ENCODE data around the gene ZWINT. TPM values are rescaled to one million over a fixed set of nuclear protein-coding genes. Genes with fewer than 3 reads are reported as not detected.

Gene ZWINT, protein sequence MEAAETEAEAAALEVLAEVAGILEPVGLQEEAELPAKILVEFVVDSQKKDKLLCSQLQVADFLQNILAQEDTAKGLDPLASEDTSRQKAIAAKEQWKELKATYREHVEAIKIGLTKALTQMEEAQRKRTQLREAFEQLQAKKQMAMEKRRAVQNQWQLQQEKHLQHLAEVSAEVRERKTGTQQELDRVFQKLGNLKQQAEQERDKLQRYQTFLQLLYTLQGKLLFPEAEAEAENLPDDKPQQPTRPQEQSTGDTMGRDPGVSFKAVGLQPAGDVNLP
- total RNA-seq = 10 to 100 TPM; 79.4 to 88.3 TPM

- Mint-ChIP-seq H3K36me3 (peaks cover 44 to 50% of the 10 kb centered on the region in 2 donors), H3K9me3 (no peaks in the 10 kb centered on the region), H3K27ac (peak within 1 kb of the TSS; percentile 98)
- ATAC-seq (peak; percentile 98), DNase-seq (ENCODE audit: low spot score in 2 of 2) (peak; percentile 88 to 96)
These were observed at the start of gene ZWINT for GRCh38 chr10:56360967-56361612. TSS of gene ZWINT (minus strand) at chr10:56361259. CDS start at chr10:56361236, 23 bp downstream.

GRCh38 chr10:56383806-56384205, 22.7 kb upstream of the ZWINT start:
- DNase-seq (ENCODE audit: low spot score in 2 of 2) (no peak), ATAC-seq (no peak)
- Mint-ChIP-seq H3K36me3 (peaks cover 0 to 4% of the 10 kb centered on the region in 2 donors), H3K27ac (no peak overlapping the region), H3K9me3 (peaks cover 4 to 12% of the 10 kb centered on the region in 2 donors)

GRCh38 chr10:56370217-56371113, 9.4 kb upstream of the ZWINT start:
- Mint-ChIP-seq H3K36me3 (peaks cover 0 to 6% of the 10 kb centered on the region in 2 donors), H3K27ac (no peak overlapping the region), H3K9me3 (peaks cover 5 to 13% of the 10 kb centered on the region in 2 donors)
- ATAC-seq (no peak), DNase-seq (ENCODE audit: low spot score in 2 of 2) (peak in 1 of 2 donors; percentile 26)

- ATAC-seq (no peak), DNase-seq (ENCODE audit: low spot score in 2 of 2) (no peak)
- no peaks in the 10 kb centered on the region for H3K9me3 Mint-ChIP-seq
- peaks cover 44 to 50% of the 10 kb centered on the region in 2 donors for H3K36me3 Mint-ChIP-seq
- H3K27ac Mint-ChIP-seq = peak overlapping the region; percentile 98
These were observed 484 bp downstream of the ZWINT start for GRCh38 chr10:56360583-56360966.

DNA sequence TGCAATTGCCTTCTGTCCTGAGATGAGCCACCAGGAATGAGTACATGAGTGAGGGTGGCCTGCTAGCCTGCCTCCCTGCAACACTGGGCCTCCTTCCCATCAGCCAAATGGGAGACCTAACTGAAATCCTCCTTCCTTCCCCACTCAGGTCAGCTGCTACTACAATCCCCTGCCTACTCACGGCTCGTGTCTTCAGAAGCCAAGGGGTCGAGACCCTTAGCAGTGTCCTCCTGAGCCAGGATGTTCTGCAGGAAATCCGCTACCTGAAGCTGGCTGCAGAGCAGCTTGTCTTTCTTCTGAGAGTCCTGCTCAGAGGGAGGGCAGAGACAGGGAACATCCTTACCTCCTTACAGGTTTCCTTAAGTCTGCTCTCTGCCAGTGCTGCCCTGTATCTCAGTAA, 1.2 kb downstream of the ZWINT start:
- Mint-ChIP-seq H3K36me3 (peaks cover 44 to 50% of the 10 kb centered on the region in 2 donors), H3K9me3 (no peaks in the 10 kb centered on the region), H3K27ac (peak overlapping the region; percentile 98)
- no peak for ATAC-seq
- DNase-seq (ENCODE audit: low spot score in 2 of 2) = no peak

DNA sequence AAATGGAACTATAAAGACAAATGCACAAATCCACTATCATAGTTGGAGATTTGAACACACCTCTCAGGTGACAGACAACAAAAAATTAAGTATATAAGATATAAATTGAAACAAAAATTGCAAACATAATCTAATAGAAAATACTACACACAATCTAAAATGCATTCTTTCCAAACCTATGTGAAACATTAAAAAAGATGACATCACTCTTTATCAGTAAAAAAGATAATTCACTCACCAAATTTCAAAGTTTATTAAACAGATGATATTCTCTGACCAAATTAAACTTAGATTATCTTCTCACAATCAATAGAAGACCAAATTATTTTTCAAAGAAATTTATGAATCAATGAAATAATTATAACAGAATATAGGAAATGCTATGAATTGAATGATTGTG, 4.0 kb downstream of the ZWINT start:
- ATAC-seq (no peak), DNase-seq (ENCODE audit: low spot score in 2 of 2) (no peak)
- no peak overlapping the region for H3K27ac Mint-ChIP-seq
- no peaks in the 10 kb centered on the region for H3K9me3 Mint-ChIP-seq
- H3K36me3 Mint-ChIP-seq = peaks cover 44% of the 10 kb centered on the region in 2 donors

- H3K9me3 Mint-ChIP-seq = no peaks in the 10 kb centered on the region
- ATAC-seq (no peak), DNase-seq (ENCODE audit: low spot score in 2 of 2) (no peak)
- no peaks in the 10 kb centered on the region for H3K36me3 Mint-ChIP-seq
- no peak overlapping the region for H3K27ac Mint-ChIP-seq
These were observed 9.0 kb downstream of the ZWINT start for GRCh38 chr10:56351909-56352630.

DNA sequence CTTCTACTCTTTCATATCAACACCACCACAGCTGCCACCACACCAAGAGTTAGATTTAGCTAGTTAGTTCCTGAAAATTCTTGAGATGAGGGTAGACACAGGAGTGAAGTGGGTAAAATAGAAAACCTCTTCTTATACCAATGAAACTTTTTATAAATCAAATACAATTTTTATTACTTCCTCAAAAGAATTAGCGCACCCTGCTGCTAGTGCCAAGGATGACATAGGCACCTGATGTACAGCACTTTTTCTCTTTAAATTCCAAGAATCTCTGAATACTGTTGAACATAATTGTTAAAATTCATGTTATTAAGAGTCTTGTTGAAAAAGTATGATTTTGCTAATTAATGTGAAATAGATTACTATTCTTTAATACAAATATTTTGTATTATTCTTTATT, 11.4 kb downstream of the ZWINT start:
- no peak overlapping the region for H3K27ac Mint-ChIP-seq
- no peaks in the 10 kb centered on the region for H3K36me3 Mint-ChIP-seq
- no peaks in the 10 kb centered on the region for H3K9me3 Mint-ChIP-seq
- ATAC-seq (no peak), DNase-seq (ENCODE audit: low spot score in 2 of 2) (no peak)

DNA sequence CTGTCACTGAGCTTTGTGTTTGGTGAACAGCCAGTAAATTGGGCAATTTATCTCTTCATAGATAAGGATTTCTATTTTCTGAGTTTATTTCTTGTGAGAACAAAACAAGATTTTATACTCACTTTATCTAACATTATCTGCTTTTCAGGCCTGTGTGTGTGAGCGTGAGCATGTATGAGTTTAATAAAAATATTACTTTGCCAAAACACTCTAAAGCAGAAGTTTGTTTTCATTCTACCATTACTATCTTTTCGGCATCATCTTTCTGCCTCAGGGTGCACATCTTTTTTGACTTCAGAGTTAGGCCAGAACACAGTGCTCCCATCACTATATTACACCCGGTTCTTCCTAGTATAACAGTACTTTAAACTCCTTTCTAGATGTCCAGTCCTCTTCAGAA, 13.0 kb downstream of the ZWINT start:
- DNase-seq (ENCODE audit: low spot score in 2 of 2) = no peak
- Mint-ChIP-seq H3K36me3 (no peaks in the 10 kb centered on the region), H3K9me3 (no peaks in the 10 kb centered on the region), H3K27ac (no peak overlapping the region)
- ATAC-seq = no peak

DNA sequence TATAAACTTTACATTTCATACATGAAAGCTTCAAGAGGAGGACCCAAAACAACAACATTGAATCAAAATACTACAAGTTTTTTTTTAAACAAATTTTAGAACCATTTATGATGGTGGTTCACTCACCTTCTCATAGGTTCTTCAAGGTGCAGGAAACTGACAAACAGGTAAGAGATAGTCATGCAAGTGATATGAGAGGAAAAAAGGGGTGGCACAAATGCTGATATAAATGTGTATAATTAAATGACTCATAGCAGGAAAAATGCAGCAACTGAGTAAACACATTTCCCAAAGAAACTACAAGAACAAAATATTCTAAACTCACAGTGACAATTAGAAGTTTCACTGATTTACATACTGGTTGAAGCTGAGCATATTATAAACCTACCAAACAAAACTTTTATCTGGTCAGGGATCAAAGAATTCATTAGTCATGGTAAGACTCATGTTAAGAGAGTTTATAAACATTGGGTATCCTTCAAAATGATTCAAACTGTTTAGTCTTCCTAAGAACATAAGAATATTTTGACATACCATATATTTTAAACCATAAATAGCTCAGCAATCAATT, 14.1 kb downstream of the ZWINT start:
- Mint-ChIP-seq H3K9me3 (no peaks in the 10 kb centered on the region), H3K27ac (no peak overlapping the region), H3K36me3 (no peaks in the 10 kb centered on the region)
- ATAC-seq = no peak
- DNase-seq (ENCODE audit: low spot score in 2 of 2) = no peak

DNA sequence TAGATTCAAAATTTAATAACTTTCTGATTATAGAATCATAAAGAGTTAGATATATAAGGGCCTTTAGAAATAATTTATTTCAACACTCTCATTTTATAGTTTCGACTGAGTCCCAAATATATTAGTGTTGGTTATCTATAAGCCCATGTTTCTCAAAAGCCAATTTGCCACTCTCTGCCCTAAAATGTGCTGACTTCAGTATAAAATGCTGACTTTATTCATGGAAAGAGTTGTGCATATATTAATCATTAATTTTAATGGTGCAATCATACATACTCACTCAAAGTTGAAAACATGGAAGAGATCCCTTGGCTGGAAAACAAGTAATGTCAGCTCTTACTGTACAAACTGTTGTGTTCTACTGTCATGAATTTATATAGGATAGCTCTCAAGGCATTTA, 19.4 kb downstream of the ZWINT start:
- peaks cover 0 to 5% of the 10 kb centered on the region in 2 donors for H3K36me3 Mint-ChIP-seq
- H3K9me3 Mint-ChIP-seq = peaks cover 0 to 4% of the 10 kb centered on the region in 2 donors
- DNase-seq (ENCODE audit: low spot score in 2 of 2) (no peak), ATAC-seq (no peak)
- H3K27ac Mint-ChIP-seq = no peak overlapping the region

GRCh38 chr10:56329961-56330360, 31.1 kb downstream of the ZWINT start:
- Mint-ChIP-seq H3K27ac (no peak overlapping the region), H3K36me3 (no peaks in the 10 kb centered on the region), H3K9me3 (peaks cover 0 to 2% of the 10 kb centered on the region in 2 donors)
- ATAC-seq (no peak), DNase-seq (ENCODE audit: low spot score in 2 of 2) (no peak)

- no peak overlapping the region for H3K27ac Mint-ChIP-seq
- no peaks in the 10 kb centered on the region for H3K36me3 Mint-ChIP-seq
- H3K9me3 Mint-ChIP-seq = peaks cover 0 to 11% of the 10 kb centered on the region in 2 donors
- DNase-seq (ENCODE audit: low spot score in 2 of 2) = no peak
- no peak for ATAC-seq
These were observed 33.9 kb downstream of the ZWINT start for GRCh38 chr10:56327118-56327517.

DNA sequence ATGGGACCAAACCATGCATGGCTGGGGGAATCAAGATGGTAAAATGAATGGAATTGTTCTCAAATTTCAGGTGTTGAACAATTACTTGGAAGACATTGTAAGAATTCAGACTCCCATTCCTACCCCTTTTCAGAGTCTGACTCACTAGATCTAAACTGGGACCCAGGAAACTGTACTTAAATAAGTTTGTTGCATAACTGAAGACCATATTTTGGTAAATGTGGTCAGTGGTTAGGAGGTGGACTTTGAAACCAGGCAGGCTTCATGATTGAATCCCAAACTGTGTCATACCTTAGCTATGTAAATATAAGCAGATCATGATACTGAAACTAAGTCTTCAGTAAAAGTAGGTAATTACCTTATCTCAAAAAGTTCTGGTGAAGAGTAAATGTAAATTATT, 41.7 kb downstream of the ZWINT start:
- Mint-ChIP-seq H3K9me3 (peaks cover 5 to 11% of the 10 kb centered on the region in 2 donors), H3K36me3 (no peaks in the 10 kb centered on the region), H3K27ac (no peak overlapping the region)
- no peak for DNase-seq (ENCODE audit: low spot score in 2 of 2)
- no peak for ATAC-seq

- ATAC-seq (no peak), DNase-seq (ENCODE audit: low spot score in 2 of 2) (no peak)
- no peaks in the 10 kb centered on the region for H3K36me3 Mint-ChIP-seq
- H3K27ac Mint-ChIP-seq = no peak overlapping the region
- H3K9me3 Mint-ChIP-seq = peaks cover 5 to 11% of the 10 kb centered on the region in 2 donors
These were observed 42.2 kb downstream of the ZWINT start for GRCh38 chr10:56318816-56319215.

- DNase-seq (ENCODE audit: low spot score in 2 of 2) (no peak), ATAC-seq (no peak)
- no peak overlapping the region for H3K27ac Mint-ChIP-seq
- H3K36me3 Mint-ChIP-seq = no peaks in the 10 kb centered on the region
- H3K9me3 Mint-ChIP-seq = peaks cover 3 to 5% of the 10 kb centered on the region in 2 donors
These were observed 43.5 kb downstream of the ZWINT start for GRCh38 chr10:56317603-56318002.

All from activated naive CD4-positive, alpha-beta T cell treated with anti-CD3 and anti-CD28 coated beads, Interleukin-2, amount 50 U/mL, for 72 hours (primary cell).